H54 (cell line): Measurements from ENCODE around the gene PPOX.

ENCODE experiments used
- DNase-seq: peaks from one replicate; pipeline ENCODE4 v3.0.0; 2011; ENCODE audit warnings: low spot score, mixed read lengths; ENCODE audit not compliant: insufficient read length
- FAIRE-seq: peaks from 3 replicates; lab custom pipeline; 2011; peaks lifted over from hg19 to GRCh38; lab: Jason Lieb, UNC
- POLR2A ChIP-seq: IDR thresholded peaks from 2 replicates; pipeline ENCODE4 v1.6.1; 2011; ENCODE audit warnings: low read depth, mild to moderate bottlenecking, low read length

Gene PPOX

GRCh38 chr1:161159913-161160243, 6.3 kb upstream of the PPOX start:
- DNase-seq (no peak), FAIRE-seq (no peak)
- TF ChIP-seq POLR2A, result no peak

GRCh38 chr1:161160671-161161145, 5.5 kb upstream of the PPOX start:
- DNase-seq, result no peak
- TF ChIP-seq POLR2A, result no peak
- no peak for FAIRE-seq

GRCh38 chr1:161161652-161162051, 4.6 kb upstream of the PPOX start:
- no peak for TF ChIP-seq POLR2A
- DNase-seq, result no peak
- FAIRE-seq, result no peak

- no peak for TF ChIP-seq POLR2A
- FAIRE-seq (no peak), DNase-seq (no peak)
Measured at GRCh38 chr1:161162052-161162451, 4.2 kb upstream of the PPOX start.

GRCh38 chr1:161162806-161163205, 3.4 kb upstream of the PPOX start:
- DNase-seq (no peak), FAIRE-seq (no peak)
- TF ChIP-seq POLR2A, result no peak

- FAIRE-seq (no peak), DNase-seq (no peak)
- no peak for TF ChIP-seq POLR2A
Measured at GRCh38 chr1:161163793-161164192, 2.4 kb upstream of the PPOX start.

- no peak for DNase-seq
- FAIRE-seq, result no peak
- no peak for TF ChIP-seq POLR2A
Measured at GRCh38 chr1:161164901-161165610, 1.2 kb upstream of the PPOX start.

GRCh38 chr1:161166669-161167548, 683 bp downstream of the PPOX start:
- no peak for DNase-seq
- FAIRE-seq, result no peak
- TF ChIP-seq POLR2A, result no peak

GRCh38 chr1:161168906-161169305, 2.7 kb downstream of the PPOX start:
- FAIRE-seq (no peak), DNase-seq (no peak)
- no peak for TF ChIP-seq POLR2A

- no peak for TF ChIP-seq POLR2A
- FAIRE-seq (no peak), DNase-seq (no peak)
Measured at GRCh38 chr1:161171191-161171590, 5.0 kb downstream of the PPOX start.

- TF ChIP-seq POLR2A, result no peak
Measured at GRCh38 chr1:161171696-161172095, 5.5 kb downstream of the PPOX start.

GRCh38 chr1:161172349-161172748, 6.1 kb downstream of the PPOX start:
- FAIRE-seq (no peak), DNase-seq (no peak)
- TF ChIP-seq POLR2A, result no peak

More at GRCh38 chr1:161171696-161172095, 5.5 kb downstream of the PPOX start:
- DNase-seq, result no peak
- no peak for FAIRE-seq

GRCh38 chr1:161172776-161173376, 6.7 kb downstream of the PPOX start:
- DNase-seq (no peak), FAIRE-seq (no peak)
- TF ChIP-seq POLR2A, result no peak

GRCh38 chr1:161173711-161174110, 7.5 kb downstream of the PPOX start:
- FAIRE-seq (no peak), DNase-seq (no peak)
- no peak for TF ChIP-seq POLR2A

GRCh38 chr1:161174911-161175310, 8.7 kb downstream of the PPOX start:
- DNase-seq (no peak), FAIRE-seq (no peak)
- no peak for TF ChIP-seq POLR2A
